ENCODE measurements around the gene DNAAF8. TPM values are rescaled to one million over a fixed set of nuclear protein-coding genes. Genes with fewer than 3 reads are reported as not detected.
A peak's percentile ranks its signal among the peaks of the same experiment; 100 is the strongest.

DNAAF8 gene
- total and polyA plus RNA-seq, 2 of the 4 experiments (the other 2 are of a cell fraction) = 0.54 to 1.7 TPM

GRCh38 chr16:4777339-4778049, 43.2 kb downstream of the DNAAF8 start:
- no peak overlapping the region for H3K14ac ChIP-seq (replicated peaks; ENCODE audit: low read depth, low read length)
- no peak overlapping the region for H2AFZ ChIP-seq (replicated peaks; ENCODE audit: low read length, poor library complexity)
- DNase-seq = no peak
- TF ChIP-seq, protein P1, sequence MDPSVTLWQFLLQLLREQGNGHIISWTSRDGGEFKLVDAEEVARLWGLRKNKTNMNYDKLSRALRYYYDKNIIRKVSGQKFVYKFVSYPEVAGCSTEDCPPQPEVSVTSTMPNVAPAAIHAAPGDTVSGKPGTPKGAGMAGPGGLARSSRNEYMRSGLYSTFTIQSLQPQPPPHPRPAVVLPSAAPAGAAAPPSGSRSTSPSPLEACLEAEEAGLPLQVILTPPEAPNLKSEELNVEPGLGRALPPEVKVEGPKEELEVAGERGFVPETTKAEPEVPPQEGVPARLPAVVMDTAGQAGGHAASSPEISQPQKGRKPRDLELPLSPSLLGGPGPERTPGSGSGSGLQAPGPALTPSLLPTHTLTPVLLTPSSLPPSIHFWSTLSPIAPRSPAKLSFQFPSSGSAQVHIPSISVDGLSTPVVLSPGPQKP (IDR thresholded peaks at IDR 0.05; ENCODE audit: borderline replicate concordance, low read depth, low read length) = no peak
- TF ChIP-seq CEBPB (IDR thresholded peaks at IDR 0.05; ENCODE audit: low read depth, low read length) = peak; percentile 45
- H3K27me3 ChIP-seq (ENCODE audit: control insufficient read depth, insufficient read depth, low read length) = 0 out of 2 replicates have a peak, but pooled peaks cover 2% of the 10 kb centered on the region
- H4K8ac ChIP-seq (ENCODE audit: low read depth in 2 of 2, low read length in 2 of 2) = no peak overlapping the region
- ChIA-PET POLR2A (ENCODE audit: unreplicated experiment) (no interaction called here), CTCF (no interaction called here)
- intact Hi-C loops (cut with micrococcal nuclease) (no loop called here), dilution Hi-C loops (cut with HindIII; ENCODE audit: low sequenced_read_pairs, unreplicated experiment) (no loop called here), in situ Hi-C loops (cut with MboI; ENCODE audit: low sequenced_read_pairs) (no loop called here)
- no peak overlapping the region for H2AK5ac ChIP-seq (ENCODE audit: low read depth, low read length)
- H3K4me3 ChIP-seq (ENCODE audit: insufficient read depth, low read depth, low read length) = no peak overlapping the region
- no peak for ATAC-seq (ENCODE audit: low read depth)
- H3K23ac ChIP-seq (ENCODE audit: low read depth, low read length) = no peak overlapping the region
- no peak overlapping the region for H2BK15ac ChIP-seq (ENCODE audit: low read depth, low read length)
- no peak overlapping the region for H2AK9ac ChIP-seq (replicated peaks; ENCODE audit: low read depth, low read length, poor library complexity)
- no peak overlapping the region for H4K91ac ChIP-seq (ENCODE audit: insufficient read depth, low read depth, low read length)
- H3K4me1 ChIP-seq (ENCODE audit: control insufficient read depth, insufficient read depth, low read length) = no peaks in the 10 kb centered on the region
- no TSS peak for BruUV-seq (replicated peaks)
- H4K20me1 ChIP-seq (ENCODE audit: insufficient read depth, low read length) = no peaks in the 10 kb centered on the region
- no peak overlapping the region for H3K4me2 ChIP-seq (ENCODE audit: low read depth, low read length)
- H3K9me3 ChIP-seq (ENCODE audit: control insufficient read depth, insufficient read depth, low read length) = no peaks in the 10 kb centered on the region
- no peak overlapping the region for H2BK5ac ChIP-seq (ENCODE audit: low read depth, low read length, poor library complexity, severe bottlenecking)
- H2BK120ac ChIP-seq (ENCODE audit: low read depth, low read length) = no peak overlapping the region
- WGBS, 2 experiments (ENCODE audit: extremely low coverage in 2 of 2, insufficient read length in 1 of 2) = 66% methylated on average over 7 of the region's 17 CpGs; no CpG with 5 or more reads in 1 of the 2 experiments
- H3K79me1 ChIP-seq (ENCODE audit: low read depth in 1 of 2, low read length in 2 of 2) = no peaks in the 10 kb centered on the region
- no peak overlapping the region for H3K27ac ChIP-seq (ENCODE audit: insufficient read depth, low read length)
- H3K9ac ChIP-seq (ENCODE audit: low read depth, low read length) = no peak overlapping the region
- no peak overlapping the region for H4K5ac ChIP-seq (ENCODE audit: low read depth, low read length)
- no peak overlapping the region for H3K56ac ChIP-seq (ENCODE audit: extremely low read depth, insufficient read depth, low read length)
- H3K36me3 ChIP-seq (ENCODE audit: control insufficient read depth, insufficient read depth, low read length) = no peaks in the 10 kb centered on the region
- no peaks in the 10 kb centered on the region for H3K9me1 ChIP-seq (ENCODE audit: insufficient read depth, low read length)
- H3K4ac ChIP-seq (ENCODE audit: low read depth, low read length) = no peak overlapping the region
- no peak overlapping the region for H3K18ac ChIP-seq (ENCODE audit: low read depth, low read length)
- no peak overlapping the region for H2BK20ac ChIP-seq (ENCODE audit: low read depth, low read length)

Measured in IMR-90 (cell line).